DMS53 (cell line): ENCODE results near the gene CYP27A1.
"Not testable (repeated sequence)": the region's sequence is repeated elsewhere in the genome, so short reads cannot be mapped to it uniquely, and the experiment has no call there.

Source experiments
- DNase-seq: peaks from one replicate; lab custom pipeline; 2025; lab: John Stamatoyannopoulos, UW

CYP27A1 gene

DNA sequence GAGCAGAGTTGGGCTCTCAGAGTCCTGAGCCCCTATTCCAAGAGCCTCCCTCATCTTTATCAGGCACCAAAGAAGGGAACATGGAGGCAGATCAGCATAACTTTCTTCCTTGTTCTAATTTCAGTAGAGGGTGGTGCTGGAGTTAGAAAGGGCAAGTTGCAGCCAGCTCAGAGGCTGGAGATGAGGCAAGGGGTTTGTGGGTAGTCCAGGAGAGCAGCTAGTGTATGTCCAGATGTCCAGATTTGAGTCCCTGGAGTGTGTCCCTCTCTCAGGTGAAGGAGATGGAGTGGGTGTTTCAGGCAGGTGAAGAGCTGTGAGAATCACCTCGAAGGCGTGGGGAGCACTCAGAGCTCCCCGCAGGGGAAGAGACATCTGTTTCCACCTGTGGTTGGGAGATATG, 50.1 kb downstream of the CYP27A1 start:
- no peak for DNase-seq

DNA sequence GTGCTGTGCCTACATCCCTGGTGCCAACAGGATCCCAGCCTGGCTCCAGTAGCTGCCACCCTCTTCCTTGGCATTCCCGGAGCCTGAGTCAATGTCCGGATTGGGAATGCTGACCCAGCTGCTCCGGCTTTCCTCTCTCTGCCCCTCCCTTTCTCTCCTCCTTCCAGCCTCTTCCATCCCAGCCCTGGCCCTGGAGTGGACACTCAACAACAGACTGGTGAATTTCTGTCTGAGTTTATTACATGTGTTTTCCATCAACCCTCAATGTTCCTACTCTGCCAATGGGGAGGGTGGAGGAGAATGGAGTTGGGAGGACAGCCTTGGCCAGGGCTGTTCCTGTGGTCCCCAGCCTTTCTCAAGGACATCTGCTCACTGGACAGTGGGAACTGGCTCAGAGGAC, 50.6 kb downstream of the CYP27A1 start:
- no peak for DNase-seq

GRCh38 chr2:218833023-218833609, 51.2 kb downstream of the CYP27A1 start:
- DNase-seq, result no peak

- DNase-seq, result no peak
Observed at GRCh38 chr2:218834685-218835084, 52.7 kb downstream of the CYP27A1 start.

DNA sequence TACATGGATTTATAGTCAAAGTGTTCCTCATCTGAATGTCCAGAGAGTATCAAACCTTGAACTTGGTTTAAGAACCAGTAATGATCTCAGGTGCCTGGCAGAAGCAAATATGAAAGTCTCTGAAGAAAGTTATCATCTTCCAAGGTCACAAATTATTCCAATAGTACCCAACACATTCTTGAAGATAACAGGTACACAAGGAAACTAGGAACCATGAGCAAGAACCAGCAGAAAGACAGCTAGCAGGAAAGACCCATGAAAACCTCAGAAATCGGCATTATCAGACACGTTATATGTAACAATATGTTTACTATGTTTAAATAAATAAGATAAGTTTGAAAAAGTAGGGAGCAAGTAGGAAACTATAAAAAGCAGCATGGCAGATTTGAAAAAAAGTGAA, 55.5 kb downstream of the CYP27A1 start:
- DNase-seq, result no peak

DNA sequence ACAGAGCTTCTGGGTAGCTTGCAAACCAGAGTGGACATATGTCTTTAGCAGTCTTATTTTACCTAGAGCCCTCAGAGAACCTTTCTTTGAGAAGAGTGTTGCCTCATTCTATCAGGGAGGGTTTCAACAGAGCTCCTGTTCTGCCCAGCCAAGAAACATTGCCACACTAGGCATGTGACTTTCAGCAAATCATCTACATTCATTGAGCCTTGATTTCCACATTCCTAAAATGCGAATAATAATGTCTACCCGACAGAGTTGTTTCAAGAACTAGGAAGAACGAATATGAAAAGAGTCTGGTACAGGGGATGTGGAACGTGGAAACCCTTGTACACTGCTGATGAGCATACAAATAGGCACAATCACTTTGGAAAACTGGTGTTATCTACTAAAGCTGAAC, 57.5 kb downstream of the CYP27A1 start:
- DNase-seq, result no peak

DNA sequence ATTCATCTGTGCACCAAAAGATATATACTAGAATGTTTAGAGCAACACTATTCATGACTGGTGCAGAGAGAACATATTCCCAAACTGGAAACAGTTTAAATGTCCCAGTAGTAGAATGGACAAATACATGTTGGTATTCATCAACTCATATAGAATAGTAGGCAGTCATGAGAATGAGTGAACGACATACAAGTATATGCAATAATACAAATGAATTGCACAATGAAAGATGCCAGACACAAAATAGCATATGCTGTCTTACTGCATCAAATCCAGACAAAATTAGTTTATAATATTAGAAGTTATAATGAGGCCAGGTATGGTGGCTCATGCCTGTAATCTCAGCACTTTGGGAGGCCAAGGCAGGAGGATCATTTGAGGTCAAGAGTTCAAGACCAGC, 57.9 kb downstream of the CYP27A1 start:
- no peak for DNase-seq

GRCh38 chr2:218844334-218844733, 62.4 kb downstream of the CYP27A1 start:
- DNase-seq, result not testable (repeated sequence)

- not testable (repeated sequence) for DNase-seq
Observed at GRCh38 chr2:218846963-218847362, 65.0 kb downstream of the CYP27A1 start.

DNA sequence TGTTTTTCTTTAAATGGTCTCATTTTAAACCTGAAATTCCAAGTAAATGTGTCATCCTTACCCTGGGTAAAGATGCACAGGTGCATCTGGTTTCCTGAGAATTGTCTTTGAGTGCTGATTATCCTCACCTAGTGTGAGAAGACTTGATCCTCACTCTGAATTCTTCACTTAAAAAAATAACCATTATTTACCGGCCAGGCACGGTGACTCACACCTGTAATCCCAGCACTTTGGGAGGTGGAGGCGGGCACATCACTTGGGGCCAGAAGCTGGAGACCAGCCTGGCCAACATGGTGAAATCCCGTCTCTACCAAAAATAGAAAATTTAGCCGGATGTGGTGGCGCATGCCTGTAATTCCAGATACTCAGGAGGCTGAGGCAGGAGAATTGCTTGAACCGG, 67.8 kb downstream of the CYP27A1 start:
- peak; percentile 13 for DNase-seq

- no peak for DNase-seq
Observed at GRCh38 chr2:218850796-218851195, 68.8 kb downstream of the CYP27A1 start.

GRCh38 chr2:218851286-218851685, 69.3 kb downstream of the CYP27A1 start:
- DNase-seq, result no peak

DNA sequence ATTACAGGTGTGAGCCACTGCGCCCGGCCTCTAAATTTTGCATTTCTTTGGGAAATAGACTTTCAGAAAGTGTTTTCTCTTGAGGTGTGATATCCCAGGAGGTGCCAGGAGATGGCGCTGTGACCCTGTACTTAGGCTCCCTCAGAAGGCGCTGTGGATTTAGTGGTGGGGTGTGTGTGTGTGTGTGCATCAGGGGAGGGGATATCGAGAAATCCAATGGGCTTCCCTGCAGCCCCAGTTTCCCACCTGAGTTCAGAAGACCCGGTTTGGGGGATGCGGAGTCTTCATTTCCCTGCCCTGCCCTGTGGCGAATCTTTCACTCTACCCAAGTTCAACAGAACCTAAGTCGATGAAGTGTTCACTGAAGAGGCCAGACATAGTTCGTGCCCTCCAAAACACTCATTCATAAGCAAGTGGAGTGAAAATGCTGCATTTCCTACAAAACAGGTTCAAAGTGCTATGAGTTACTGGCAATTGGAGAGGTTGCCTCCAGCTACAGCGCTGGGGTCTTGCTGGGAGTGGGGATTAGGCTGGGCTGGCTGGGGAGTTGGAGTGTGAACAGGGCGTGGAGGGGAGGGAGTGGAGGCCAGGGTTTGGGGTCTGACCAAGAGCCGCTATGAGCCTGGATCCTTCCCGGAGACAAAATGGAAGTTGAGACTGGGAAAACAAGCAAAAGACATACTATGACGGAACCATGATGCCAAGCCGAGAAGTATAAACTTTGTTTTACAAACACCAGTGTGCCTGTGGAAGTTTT, 71.1 kb downstream of the CYP27A1 start:
- peak; percentile 72 for DNase-seq

- DNase-seq, result no peak
Observed at GRCh38 chr2:218853766-218854165, 71.8 kb downstream of the CYP27A1 start.

DNA sequence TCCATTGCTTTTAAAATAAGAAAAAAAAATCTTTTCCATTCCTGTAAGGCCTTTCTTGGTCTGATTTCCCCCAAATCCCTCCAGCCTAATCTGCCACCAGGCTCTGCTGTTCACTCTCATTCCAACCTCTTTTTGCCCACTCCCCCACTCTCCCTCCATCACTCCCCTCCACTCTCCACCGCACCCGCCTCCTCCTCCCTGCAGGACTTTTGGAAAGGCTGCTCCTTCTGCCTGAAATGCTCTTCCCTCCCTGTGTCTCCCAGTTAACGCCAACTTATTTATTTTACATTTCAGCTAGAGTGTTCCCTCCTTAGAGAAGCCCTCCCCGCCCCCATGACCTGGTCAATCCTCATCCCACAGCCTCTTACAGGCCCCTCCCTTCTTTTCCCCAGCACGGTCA, 72.9 kb downstream of the CYP27A1 start:
- DNase-seq, result no peak

GRCh38 chr2:218855305-218856166, 73.6 kb downstream of the CYP27A1 start:
- no peak for DNase-seq

GRCh38 chr2:218856167-218856895, 74.4 kb downstream of the CYP27A1 start:
- DNase-seq, result no peak

DNA sequence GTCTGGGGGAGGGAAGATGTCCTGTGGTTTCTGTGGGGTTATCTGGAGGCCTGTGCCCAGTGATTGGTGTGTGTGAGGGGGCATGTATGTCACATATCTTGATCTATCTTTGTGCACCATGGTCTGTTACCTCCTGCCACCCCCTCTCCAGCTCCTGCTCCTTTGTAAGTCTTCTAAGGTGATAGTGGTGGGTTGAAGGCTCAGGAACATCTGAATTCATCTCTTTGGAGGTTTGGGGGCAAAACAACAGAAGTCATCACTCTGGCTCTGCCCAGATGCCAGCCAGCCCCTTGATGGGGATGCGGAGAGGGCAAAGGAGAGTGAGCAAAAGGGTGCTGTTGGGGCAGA, 74.9 kb downstream of the CYP27A1 start:
- DNase-seq, result no peak

GRCh38 chr2:218857371-218858137, 75.6 kb downstream of the CYP27A1 start:
- DNase-seq, result no peak

GRCh38 chr2:218858138-218858445, 76.1 kb downstream of the CYP27A1 start:
- DNase-seq, result no peak

- DNase-seq, result no peak
Observed at GRCh38 chr2:218858671-218859555, 77.0 kb downstream of the CYP27A1 start.
